GM11168 (cell line): ENCODE measurements around the gene UMODL1.

Experiments used
- in situ Hi-C: fragments of 300-500 bp; cut with MboI; formaldehyde crosslinking; loops from one replicate; pipeline ENCODE4 v1.12.0; 2022; ENCODE audit warnings: low sequenced_read_pairs; ENCODE audit not compliant: unreplicated experiment

Gene UMODL1

GRCh38 chr21:42156690-42157605 is 85.8 kb downstream of the UMODL1 start:
- in situ Hi-C loops = loop anchor here (10.0 kb wide), 1 partner anchor 288 kb away; no protein-coding TSS in a partner anchor

GRCh38 chr21:42157606-42158310 is 86.6 kb downstream of the UMODL1 start:
- in situ Hi-C loops = loop anchor here (10.0 kb wide), 1 partner anchor 287 kb away; no protein-coding TSS in a partner anchor

GRCh38 chr21:42158846-42159245 is 87.7 kb downstream of the UMODL1 start:
- in situ Hi-C loops = loop anchor here (10.0 kb wide), 1 partner anchor 286 kb away; no protein-coding TSS in a partner anchor

GRCh38 chr21:42159560-42160110 is 88.5 kb downstream of the UMODL1 start:
- in situ Hi-C loops = loop anchor here (10.0 kb wide), 1 partner anchor 285 kb away; no protein-coding TSS in a partner anchor

DNA sequence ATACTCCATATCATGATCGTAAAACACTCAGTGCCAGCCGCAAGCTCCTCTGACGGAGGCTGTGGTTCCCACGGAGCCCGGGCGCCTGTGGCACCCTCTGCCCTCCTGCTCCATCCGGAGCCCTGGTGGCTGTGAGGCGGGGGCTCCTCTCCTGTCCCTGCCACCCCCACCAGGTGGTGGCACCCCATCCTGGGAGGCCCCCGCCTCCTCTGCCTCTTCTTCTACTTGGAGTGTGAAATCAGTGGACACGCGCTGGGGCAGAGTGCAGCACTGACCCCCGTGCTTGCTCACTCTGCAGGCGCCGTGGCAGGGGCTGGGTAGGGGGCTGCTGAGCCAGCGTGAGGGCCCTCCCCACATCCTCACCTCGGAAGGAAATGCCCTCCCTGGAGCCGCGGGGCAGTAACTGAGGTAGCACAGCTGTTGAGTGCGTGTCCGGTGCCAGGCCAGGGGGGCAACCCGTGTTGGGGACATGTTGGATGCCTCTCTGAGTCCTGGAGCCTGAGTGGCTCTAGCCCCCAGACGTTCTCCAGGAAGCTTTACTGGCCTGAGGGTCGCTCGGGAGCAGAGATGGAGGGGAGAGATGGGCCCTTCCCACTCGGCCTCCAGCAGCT is 89.1 kb downstream of the UMODL1 start:
- in situ Hi-C loops = no loop called here

DNA sequence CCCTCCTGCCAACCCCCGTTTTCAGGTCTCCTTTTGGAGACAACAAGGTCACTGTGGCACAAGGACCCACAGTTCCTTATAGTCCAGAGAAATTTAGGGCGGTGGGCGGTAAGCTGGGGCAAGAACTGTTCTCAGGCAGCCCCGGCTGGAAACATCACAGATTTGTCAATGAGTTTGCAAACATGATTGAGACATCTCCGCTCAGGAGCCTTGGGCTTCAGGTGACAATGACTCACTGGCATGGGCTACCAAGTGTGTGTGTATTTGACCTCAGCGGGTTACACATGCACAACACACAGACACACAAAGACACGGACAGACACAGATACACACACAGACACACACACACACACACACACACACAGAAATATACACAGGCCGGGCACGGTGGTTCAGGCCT is 89.6 kb downstream of the UMODL1 start:
- in situ Hi-C loops = no loop called here

DNA sequence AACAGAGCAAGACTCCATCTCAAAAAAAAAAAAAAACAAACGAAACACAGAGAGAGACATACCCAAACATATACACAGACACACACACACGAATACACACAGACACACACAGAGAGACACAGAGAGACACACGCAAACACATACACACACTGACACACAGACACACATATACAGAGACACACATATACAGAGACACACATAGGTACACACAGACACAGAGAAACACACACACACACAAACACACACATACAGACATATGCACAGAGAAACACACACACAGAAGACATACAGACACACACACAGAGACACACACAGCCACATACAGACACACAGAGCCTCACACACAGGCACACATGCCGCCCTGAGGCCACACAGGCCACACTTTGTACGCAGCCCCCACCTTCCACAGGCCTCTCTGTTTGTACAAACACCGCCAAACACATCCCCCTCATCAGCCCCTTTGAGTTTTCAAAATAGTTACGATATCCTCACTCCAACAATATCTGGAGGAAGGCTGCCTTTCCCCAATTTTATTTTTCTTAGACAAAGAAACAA is 90.4 kb downstream of the UMODL1 start:
- in situ Hi-C loops = no loop called here

- in situ Hi-C loops = no loop called here
Measured at GRCh38 chr21:42161956-42162681, 91.0 kb downstream of the UMODL1 start.

DNA sequence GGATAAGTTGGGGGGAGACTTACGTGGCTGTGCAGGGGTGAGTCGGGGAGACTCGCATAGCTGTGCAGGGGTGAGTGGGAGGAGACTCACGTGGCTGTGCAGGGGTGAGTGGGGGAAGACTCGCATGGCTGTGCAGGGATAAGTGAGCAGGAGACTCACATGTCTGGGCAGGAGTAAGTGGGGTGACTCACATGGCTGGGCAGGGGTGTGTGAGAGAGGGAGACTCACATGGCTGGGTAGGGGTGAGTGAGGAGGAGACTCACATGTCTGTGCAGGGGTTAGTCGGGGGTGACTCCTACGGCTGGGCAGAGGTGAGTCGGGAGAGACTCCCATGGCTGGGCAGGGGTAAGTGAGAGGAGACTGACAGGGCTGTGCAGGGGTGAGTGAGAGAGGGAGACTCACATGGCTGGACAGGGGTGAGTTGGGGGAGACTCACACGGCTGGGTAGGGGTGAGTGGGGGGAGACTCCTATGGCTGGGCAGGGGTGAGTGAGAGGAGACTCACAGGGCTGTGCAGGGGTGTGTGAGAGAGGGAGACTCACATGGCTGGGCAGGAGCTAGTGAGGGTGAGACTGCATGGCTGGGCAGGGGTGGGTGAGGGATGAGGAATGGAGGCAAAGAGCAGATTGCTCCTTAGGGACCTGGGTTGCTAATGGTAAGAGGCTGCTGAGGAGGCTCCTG is 91.9 kb downstream of the UMODL1 start:
- in situ Hi-C loops = no loop called here

GRCh38 chr21:42163511-42163863 is 92.4 kb downstream of the UMODL1 start:
- in situ Hi-C loops = no loop called here

DNA sequence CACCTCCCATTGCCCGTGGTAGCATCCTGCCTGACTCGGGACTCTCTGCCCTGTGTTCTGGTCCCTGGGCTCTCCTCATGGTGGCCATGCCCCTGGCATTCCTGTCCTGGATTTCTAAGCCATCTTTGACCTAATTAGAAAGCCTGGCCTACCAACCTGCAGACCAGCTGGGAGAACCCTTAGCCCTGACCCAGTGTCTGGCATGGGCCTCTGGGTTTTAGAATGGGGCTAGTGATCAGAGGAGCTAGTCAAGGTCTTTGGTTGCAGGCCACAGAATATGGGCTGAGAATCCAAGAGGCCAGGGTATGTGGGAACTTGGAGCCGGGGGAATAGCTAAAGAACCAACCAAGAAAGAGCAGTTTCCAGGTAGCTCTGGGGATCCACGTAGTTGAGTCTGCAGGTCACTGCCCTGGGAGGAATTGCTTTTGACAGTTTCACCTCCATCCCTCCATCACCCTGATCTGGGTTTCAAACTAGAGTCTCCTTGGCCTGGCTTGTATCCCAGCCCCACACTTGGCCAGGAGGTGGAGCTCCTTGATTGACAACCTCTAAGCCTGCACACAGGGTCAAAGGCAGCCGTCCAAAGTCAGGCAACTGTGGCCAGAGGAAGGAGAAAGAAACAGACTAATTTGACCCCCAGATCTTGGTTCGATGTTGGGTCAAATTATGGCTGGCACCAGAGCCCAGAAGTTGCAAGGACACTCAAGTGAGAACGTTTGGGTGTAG is 93.1 kb downstream of the UMODL1 start:
- in situ Hi-C loops = no loop called here

- in situ Hi-C loops = no loop called here
Measured at GRCh38 chr21:42164818-42165217, 93.7 kb downstream of the UMODL1 start.

DNA sequence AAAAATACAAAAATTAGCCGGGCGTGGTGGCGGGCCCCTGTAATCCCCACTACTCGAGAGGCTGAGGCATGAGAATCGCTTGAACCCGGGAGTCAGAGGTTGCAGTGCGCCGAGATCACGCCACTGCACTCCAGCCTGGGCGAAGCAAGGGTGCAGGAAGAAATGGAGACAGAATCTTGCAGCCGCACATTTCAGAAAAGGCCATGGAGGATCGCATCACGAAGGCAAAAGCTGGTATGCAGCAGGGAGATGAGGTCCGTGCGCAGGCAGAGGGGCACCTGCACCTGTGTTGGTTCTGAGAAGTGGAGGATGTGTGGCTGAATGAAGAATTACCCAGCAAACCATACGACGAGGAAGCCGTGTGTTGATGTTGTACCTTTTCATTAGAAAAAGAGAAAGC is 94.8 kb downstream of the UMODL1 start:
- in situ Hi-C loops = no loop called here

DNA sequence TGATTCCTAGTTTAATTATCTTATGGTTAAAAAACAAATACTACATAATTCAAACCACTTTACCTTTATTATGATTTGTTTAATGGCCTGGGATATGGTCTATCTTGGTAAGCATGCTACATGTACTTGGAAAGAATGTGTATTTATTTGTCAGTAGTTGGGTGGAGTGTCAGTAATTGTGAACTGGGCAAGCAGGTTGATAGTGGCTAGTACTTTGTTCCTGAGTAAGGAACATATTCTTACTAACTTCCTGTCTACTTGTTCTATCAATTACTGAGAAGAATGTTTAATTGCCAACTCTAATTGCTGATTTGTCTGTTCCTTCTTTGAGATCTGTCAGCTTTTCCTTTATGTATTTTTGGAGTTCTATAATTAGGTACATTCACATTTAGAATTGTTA is 98.6 kb downstream of the UMODL1 start:
- in situ Hi-C loops = no loop called here

- in situ Hi-C loops = no loop called here
Measured at GRCh38 chr21:42171091-42172053, 100.3 kb downstream of the UMODL1 start.

- in situ Hi-C loops = no loop called here
Measured at GRCh38 chr21:42172596-42173483, 101.7 kb downstream of the UMODL1 start.
